H54 (cell line): ENCODE results near the gene NPAS3.

Experiments used
- DNase-seq: peaks from one replicate; pipeline ENCODE4 v3.0.0; 2011; ENCODE audit warnings: low spot score, mixed read lengths; ENCODE audit not compliant: insufficient read length
- FAIRE-seq: peaks from 3 replicates; lab custom pipeline; 2011; peaks lifted over from hg19 to GRCh38; lab: Jason Lieb, UNC
- POLR2A ChIP-seq: IDR thresholded peaks from 2 replicates; pipeline ENCODE4 v1.6.1; 2011; ENCODE audit warnings: low read depth, mild to moderate bottlenecking, low read length

The NPAS3 gene

DNA sequence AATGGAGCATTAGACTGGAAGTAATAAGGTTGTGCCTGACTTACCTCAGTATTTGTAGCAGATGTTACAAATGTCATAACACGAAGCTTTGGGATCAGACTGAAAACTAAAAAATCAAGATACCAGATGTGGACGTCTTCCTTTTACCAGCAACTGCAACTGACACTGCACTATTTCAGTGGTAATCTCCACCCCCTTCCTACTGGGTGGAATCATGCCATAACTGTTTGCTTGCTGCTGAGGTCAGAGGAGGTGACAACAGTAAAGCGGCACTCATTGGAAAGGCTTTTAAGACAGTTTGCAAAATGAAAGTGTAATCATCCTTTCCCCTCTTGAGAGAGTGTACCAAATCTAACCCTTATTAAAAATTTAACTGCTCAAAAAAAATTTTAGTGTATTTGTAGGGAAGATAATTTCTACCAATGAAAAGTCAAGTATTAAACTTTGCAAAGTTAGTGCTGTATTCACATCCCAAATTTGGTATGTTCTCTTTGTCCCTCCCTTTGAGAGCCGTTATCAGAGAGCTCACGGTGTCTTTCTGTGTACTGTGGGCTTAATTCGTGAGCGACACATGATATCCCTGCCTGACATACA, 420.7 kb downstream of the NPAS3 start:
- no peak for TF ChIP-seq POLR2A
- no peak for DNase-seq
- no peak for FAIRE-seq

GRCh38 chr14:33362934-33363333, 424.3 kb downstream of the NPAS3 start:
- FAIRE-seq: no peak
- no peak for TF ChIP-seq POLR2A
- DNase-seq: no peak

DNA sequence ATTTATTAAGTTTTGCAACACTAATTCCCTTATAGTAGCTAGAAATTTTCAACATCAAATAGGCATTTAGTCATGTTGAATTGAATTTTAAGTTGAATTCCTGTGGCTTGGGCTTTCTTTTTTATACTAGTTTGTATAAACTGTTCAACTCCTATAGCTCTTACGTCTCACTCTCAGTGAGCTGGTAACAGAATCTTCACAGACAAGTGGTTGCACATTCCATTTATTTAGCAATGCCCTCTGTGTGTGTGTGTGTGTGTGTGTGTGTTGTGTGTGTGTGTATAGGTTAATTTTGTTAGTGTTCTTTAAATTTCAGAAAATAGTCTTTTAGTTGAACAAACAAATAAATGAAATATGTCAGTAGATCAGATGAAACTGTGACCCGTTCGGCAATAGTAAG, 425.0 kb downstream of the NPAS3 start:
- no peak for FAIRE-seq
- DNase-seq: no peak
- TF ChIP-seq POLR2A: no peak

DNA sequence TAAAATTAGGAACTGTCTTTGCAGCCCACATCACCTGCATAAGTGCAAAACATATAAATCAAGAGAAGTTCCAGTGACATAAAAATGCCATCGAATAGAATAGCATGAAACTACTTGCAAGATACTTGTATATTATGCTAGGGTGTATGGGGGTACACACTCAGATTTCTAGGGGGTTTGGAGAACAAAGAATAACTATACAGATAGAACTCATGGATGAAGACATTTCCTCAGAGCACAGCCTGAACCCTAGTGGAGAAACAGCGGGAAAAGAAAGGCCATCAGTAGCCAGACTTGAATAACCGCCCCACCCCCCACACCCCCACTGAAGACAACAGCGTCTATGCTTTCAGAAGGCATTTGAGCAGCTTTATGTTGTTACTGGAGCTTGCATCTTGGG, 425.8 kb downstream of the NPAS3 start:
- no peak for TF ChIP-seq POLR2A
- no peak for DNase-seq
- FAIRE-seq: no peak

GRCh38 chr14:33369041-33369440, 430.4 kb downstream of the NPAS3 start:
- DNase-seq (no peak), FAIRE-seq (no peak)
- no peak for TF ChIP-seq POLR2A

DNA sequence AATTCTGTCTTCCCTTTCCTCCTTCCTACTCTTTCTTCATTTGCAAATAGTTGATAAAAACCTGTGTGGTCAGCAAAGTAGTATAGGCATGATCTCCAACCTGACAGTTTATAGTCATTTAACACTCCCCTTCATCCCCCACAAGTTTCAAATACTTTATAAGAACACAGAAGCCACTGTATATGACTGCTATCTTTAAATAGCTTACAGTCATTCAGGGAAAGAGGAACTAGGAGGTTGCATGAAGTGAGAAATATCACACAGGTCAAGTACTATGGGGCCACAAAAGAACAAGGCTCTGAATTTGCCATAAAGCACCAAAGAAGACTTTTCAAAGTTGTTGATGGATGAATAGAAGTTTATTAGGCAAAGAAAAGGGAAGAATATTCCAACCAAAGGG, 431.3 kb downstream of the NPAS3 start:
- DNase-seq: no peak
- TF ChIP-seq POLR2A: no peak
- no peak for FAIRE-seq

GRCh38 chr14:33370426-33370825, 431.7 kb downstream of the NPAS3 start:
- no peak for DNase-seq
- TF ChIP-seq POLR2A: no peak
- no peak for FAIRE-seq

DNA sequence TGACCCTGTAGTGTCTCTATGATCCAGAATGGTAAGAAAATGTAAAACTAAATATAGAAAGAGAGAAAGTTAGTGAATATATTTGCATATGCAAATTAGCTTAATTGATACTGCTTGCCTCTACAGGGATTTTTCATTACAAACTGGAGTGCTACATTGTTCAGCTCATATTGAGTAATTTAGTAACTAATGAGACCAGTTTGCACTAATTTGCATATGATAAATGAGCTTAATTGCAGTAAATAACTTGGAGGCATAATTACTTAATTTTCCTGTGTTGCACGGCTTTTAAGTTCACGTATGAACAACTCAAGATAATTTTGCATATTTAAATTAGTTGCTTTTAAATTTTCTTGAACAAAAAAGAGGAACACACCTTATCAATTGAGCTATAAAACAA, 436.5 kb downstream of the NPAS3 start:
- TF ChIP-seq POLR2A: no peak
- DNase-seq (no peak), FAIRE-seq (no peak)

DNA sequence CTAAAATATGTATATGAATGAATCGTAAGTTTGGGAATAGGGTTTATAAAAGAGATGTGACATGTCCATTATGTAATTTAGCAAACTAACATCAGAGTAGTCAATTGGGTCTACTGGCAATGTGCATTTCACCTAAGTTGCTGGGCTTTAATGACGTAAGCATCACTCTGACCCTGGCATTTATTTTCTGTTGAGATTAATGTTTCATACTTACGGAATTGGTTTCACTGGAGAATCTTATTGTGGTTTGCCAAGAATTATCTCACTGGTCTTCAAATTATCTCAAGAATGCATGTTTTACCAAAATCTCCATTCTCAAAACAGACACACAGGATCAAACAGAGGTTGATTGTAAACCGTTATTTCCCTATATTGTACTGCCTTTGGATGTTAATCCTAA, 437.1 kb downstream of the NPAS3 start:
- FAIRE-seq (no peak), DNase-seq (no peak)
- no peak for TF ChIP-seq POLR2A

- DNase-seq: no peak
- no peak for TF ChIP-seq POLR2A
- no peak for FAIRE-seq
Observed at GRCh38 chr14:33376510-33376909, 437.8 kb downstream of the NPAS3 start.

GRCh38 chr14:33377596-33378390, 439.1 kb downstream of the NPAS3 start:
- DNase-seq (no peak), FAIRE-seq (no peak)
- no peak for TF ChIP-seq POLR2A

DNA sequence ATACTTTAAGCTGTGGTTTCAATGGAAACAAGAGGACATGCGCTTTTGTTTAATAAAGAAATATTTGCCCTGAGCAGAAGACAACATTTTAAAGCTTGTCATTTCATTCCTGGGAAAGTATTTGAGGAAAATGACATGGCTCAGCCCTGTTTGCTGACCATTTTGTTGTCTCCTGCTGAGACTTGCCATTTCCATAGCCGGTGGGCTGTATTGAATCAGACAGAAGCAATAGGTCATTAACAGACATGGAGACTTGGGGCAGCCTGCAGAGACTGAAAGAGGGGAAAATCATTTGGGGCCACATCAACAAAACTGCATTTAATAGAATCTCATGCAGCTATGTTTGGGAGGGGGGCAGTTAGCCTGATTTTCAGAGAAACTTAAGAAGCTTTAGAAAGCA, 443.0 kb downstream of the NPAS3 start:
- no peak for DNase-seq
- no peak for FAIRE-seq
- TF ChIP-seq POLR2A: no peak

DNA sequence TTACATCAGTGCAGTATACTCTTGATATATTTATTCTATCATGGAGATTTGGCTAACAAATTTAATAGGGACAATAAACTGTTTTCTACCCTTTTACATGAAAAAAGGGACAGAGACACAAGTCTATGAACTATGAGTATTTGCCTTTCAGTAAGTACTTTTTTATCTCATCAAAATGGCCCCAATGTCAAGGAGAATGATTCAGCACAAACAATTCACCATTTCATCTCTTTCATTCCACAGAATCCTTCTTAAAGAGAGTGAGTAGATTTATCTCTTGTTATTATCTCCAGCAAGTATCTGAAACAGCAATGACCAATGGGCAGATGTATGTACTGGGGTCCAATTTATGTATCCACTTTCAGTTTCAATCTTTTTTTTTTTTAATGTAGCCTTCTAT, 447.5 kb downstream of the NPAS3 start:
- DNase-seq (no peak), FAIRE-seq (no peak)
- no peak for TF ChIP-seq POLR2A

DNA sequence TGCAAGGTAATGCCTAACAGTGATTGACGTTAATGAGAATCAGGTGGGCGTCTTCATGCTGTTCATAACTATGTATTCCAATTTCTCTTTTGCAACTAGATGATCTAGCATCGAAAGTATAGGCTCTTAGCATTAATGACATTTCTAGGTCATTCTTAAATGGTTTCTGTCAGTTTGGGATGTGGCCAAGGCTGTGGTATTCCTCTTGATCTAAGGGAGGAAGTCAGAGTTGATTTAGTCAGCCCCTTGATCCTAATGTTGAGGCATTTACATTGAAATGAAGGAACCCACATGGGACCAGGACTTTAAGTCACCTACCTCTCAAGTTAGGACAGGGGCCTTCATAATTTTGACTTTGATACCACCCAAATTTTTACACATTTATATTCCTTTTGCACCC, 448.1 kb downstream of the NPAS3 start:
- no peak for DNase-seq
- no peak for FAIRE-seq
- TF ChIP-seq POLR2A: no peak

DNA sequence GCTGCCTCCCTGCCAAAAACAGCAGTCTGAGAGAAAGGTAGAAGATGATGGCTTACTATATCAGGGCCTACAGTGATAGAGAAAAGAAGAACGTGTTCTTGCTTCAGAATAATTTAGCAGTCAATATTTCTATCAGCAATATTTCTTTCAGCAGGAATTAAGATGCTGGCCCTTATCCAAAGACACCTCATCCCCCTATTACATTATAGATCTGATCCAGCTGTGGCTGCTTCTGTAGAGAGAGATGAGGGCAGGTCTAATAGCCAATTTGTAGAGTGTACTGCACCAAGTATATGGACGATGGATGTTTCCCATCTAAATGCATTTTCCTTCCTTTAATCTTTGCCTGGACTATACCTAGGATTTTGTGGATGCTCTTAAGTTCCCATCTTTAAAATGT, 451.7 kb downstream of the NPAS3 start:
- DNase-seq (no peak), FAIRE-seq (no peak)
- no peak for TF ChIP-seq POLR2A

GRCh38 chr14:33393231-33393894, 454.7 kb downstream of the NPAS3 start:
- no peak for FAIRE-seq
- TF ChIP-seq POLR2A: no peak
- DNase-seq: no peak
